ENCODE measurements around the gene CSRNP2. TPM values are rescaled to one million over a fixed set of nuclear protein-coding genes. Genes with fewer than 3 reads are reported as not detected.

Gene CSRNP2
- total RNA-seq, 2 experiments from 2014 or later: 11.7 to 30.1 TPM

DNA sequence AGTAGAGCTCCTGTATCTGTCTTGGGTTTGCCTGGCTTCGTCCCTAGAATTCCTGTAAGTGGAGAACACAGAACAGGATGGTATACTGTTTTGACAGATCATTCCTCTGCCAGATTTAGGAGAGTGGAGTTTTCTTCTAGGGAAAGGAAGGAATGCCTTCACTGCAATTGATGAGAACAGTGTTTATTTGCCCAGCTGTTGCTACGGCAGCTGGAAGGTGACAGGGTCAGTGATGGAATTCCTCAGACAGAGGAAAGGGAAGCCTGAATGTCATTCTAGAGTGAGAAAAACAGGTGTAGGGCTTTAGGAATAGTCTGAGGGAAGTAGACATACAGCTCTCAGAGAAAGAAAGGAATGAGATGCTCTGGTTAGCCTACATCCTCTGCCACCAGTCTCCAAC lies 11.7 kb downstream of the CSRNP2 start:
- BruUV-seq (replicated peaks): no TSS peak
- DNase-seq (ENCODE audit: low spot score): no peak
- Histone ChIP-seq H3K79me2 (ENCODE audit: insufficient read depth, low read depth, low read length) (no peaks in the 10 kb centered on the region), H4K20me1 (ENCODE audit: insufficient read depth, low read length) (no peaks in the 10 kb centered on the region), H3K4me2 (ENCODE audit: low read length) (no peak overlapping the region), H3K4me1 (ENCODE audit: insufficient read depth, low read length, poor library complexity, severe bottlenecking) (peaks cover 7% of the 10 kb centered on the region), H3K36me3 (ENCODE audit: insufficient read depth, low read length) (peaks cover 58% of the 10 kb centered on the region; the same call in 1 of the 2 replicates), H3K27ac (ENCODE audit: low read depth, low read length, poor library complexity, severe bottlenecking) (no peak overlapping the region), H2AFZ (ENCODE audit: low read length) (no peak overlapping the region), H3K9me3 (ENCODE audit: low read length) (no peaks in the 10 kb centered on the region), H3K4me3 (ENCODE audit: low read depth, low read length, poor library complexity, severe bottlenecking) (no peak overlapping the region), H3K9me2 (ENCODE audit: insufficient read depth, low read length) (no peaks in the 10 kb centered on the region)
- CTCF ChIA-PET (ENCODE audit: unreplicated experiment): no interaction called here
- POLR2A ChIA-PET: interaction anchor here (0.6 kb wide), 1 partner anchor 10 kb away, joined by 3 read pairs; no protein-coding TSS in a partner anchor
- intact Hi-C loops (cut with micrococcal nuclease; ENCODE audit: unreplicated experiment): no loop called here
- TF ChIP-seq EZH2phosphoT487 (IDR thresholded peaks at IDR 0.05; ENCODE audit: borderline replicate concordance, low read depth, low read length): no peak
- TF ChIP-seq CTCF (conservative IDR thresholded peaks at IDR 0.05; ENCODE audit: low read length): no peak

- H3K36me3 ChIP-seq (ENCODE audit: insufficient read depth, low read length): peaks cover 62% of the 10 kb centered on the region; the same call in 1 of the 2 replicates
- no peaks in the 10 kb centered on the region for H3K79me2 ChIP-seq (ENCODE audit: insufficient read depth, low read depth, low read length)
- no peak overlapping the region for H3K4me2 ChIP-seq (ENCODE audit: low read length)
- H3K4me3 ChIP-seq (ENCODE audit: low read depth, low read length, poor library complexity, severe bottlenecking): no peak overlapping the region
- ChIA-PET CTCF (ENCODE audit: unreplicated experiment) (no interaction called here), POLR2A (interaction anchor here (1.0 to 1.1 kb wide), 2 partner anchors 9 to 17 kb away, joined by 3 to 4 read pairs; no protein-coding TSS in a partner anchor)
- H3K9me2 ChIP-seq (ENCODE audit: insufficient read depth, low read length): no peaks in the 10 kb centered on the region
- no peaks in the 10 kb centered on the region for H4K20me1 ChIP-seq (ENCODE audit: insufficient read depth, low read length)
- TSS peak; percentile 66 for BruUV-seq (replicated peaks)
- intact Hi-C loops (cut with micrococcal nuclease; ENCODE audit: unreplicated experiment): no loop called here
- DNase-seq (ENCODE audit: low spot score): no peak
- H3K9me3 ChIP-seq (ENCODE audit: low read length): no peaks in the 10 kb centered on the region
- TF ChIP-seq CTCF (conservative IDR thresholded peaks at IDR 0.05; ENCODE audit: low read length) (no peak), EZH2phosphoT487 (IDR thresholded peaks at IDR 0.05; ENCODE audit: borderline replicate concordance, low read depth, low read length) (no peak)
- no peak overlapping the region for H2AFZ ChIP-seq (ENCODE audit: low read length)
- no peaks in the 10 kb centered on the region for H3K4me1 ChIP-seq (ENCODE audit: insufficient read depth, low read length, poor library complexity, severe bottlenecking)
- no peak overlapping the region for H3K27ac ChIP-seq (ENCODE audit: low read depth, low read length, poor library complexity, severe bottlenecking)
Observed at GRCh38 chr12:51070004-51070403, 13.4 kb downstream of the CSRNP2 start.

DNA sequence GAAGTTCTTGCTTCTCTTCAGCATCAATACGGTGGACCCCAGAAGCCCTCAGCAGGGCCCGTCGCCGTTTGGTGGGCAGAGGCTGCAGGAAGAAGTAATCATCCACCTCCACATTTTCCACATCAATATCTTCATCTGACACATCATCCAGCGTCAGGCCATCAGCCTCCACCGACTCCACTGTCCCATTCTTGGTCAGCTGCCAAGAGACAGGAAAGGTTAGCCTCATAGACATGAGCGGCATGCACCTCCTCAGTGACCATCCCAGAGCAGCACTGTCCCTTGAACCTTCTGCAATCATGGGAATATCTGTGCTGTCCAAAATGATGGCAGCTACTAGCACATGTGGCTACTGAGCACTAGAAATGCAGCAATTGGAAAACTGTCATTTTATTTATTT lies 15.6 kb downstream of the CSRNP2 start:
- H3K9me2 ChIP-seq (ENCODE audit: insufficient read depth, low read length): no peaks in the 10 kb centered on the region
- H3K27ac ChIP-seq (ENCODE audit: low read depth, low read length, poor library complexity, severe bottlenecking): no peak overlapping the region
- H3K4me1 ChIP-seq (ENCODE audit: insufficient read depth, low read length, poor library complexity, severe bottlenecking): no peaks in the 10 kb centered on the region
- POLR2A ChIA-PET: no interaction called here
- H3K79me2 ChIP-seq (ENCODE audit: insufficient read depth, low read depth, low read length): no peaks in the 10 kb centered on the region
- intact Hi-C loops (cut with micrococcal nuclease; ENCODE audit: unreplicated experiment): no loop called here
- H2AFZ ChIP-seq (ENCODE audit: low read length): no peak overlapping the region
- no peak for DNase-seq (ENCODE audit: low spot score)
- no peaks in the 10 kb centered on the region for H3K9me3 ChIP-seq (ENCODE audit: low read length)
- H3K36me3 ChIP-seq (ENCODE audit: insufficient read depth, low read length): peaks cover 74% of the 10 kb centered on the region
- CTCF ChIA-PET (ENCODE audit: unreplicated experiment): no interaction called here
- no peak overlapping the region for H3K4me3 ChIP-seq (ENCODE audit: low read depth, low read length, poor library complexity, severe bottlenecking)
- TF ChIP-seq CTCF (conservative IDR thresholded peaks at IDR 0.05; ENCODE audit: low read length): no peak
- no peak for TF ChIP-seq EZH2phosphoT487 (IDR thresholded peaks at IDR 0.05; ENCODE audit: borderline replicate concordance, low read depth, low read length)
- no TSS peak for BruUV-seq (replicated peaks)
- no peaks in the 10 kb centered on the region for H4K20me1 ChIP-seq (ENCODE audit: insufficient read depth, low read length)
- no peak overlapping the region for H3K4me2 ChIP-seq (ENCODE audit: low read length)

Measured in OCI-LY7 (cell line).